GM21447 (cell line): Measurements from ENCODE around the gene ELP1.

Experiments used
- ATAC-seq: cut with Tn5 transposase; IDR thresholded peaks from one replicate; pipeline ENCODE4 v1.9.1; 2021; ENCODE audit not compliant: unreplicated experiment

ELP1 gene

GRCh38 chr9:108823829-108824228 lies 110.1 kb downstream of the ELP1 start:
- ATAC-seq = no peak
